ENCODE measurements around the gene WDR43. TPM values are rescaled to one million over a fixed set of nuclear protein-coding genes. Genes with fewer than 3 reads are reported as not detected.

WDR43 gene
- total RNA-seq, 2 donors from 2014 or later: 33.3 to 41.7 TPM

DNA sequence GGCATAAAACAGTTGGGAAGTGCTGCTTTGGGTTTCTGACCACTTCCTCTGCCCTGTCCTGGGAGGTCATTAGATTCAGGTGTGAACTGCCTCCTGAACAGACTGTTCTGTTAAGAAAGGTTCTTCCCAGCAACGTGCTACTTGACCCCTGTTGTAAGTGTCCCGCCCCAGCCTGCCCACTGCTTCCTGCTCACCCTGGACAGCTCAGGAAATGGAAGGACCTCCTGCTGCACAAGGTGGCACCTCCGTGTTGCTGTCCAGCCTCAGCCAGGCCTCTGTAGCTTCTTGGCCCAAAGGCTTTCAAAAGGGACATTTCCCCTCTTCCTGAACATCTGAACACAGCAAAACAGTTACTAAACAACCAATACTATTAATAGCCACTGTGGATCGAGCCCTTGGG lies 92.0 kb downstream of the WDR43 start:
- Histone ChIP-seq H3K27ac (no peak overlapping the region), H3K4me3 (no peak overlapping the region), H3K4me1 (no peaks in the 10 kb centered on the region), H3K9ac (ENCODE audit: low read depth in 2 of 2, low read length in 2 of 2) (no peak overlapping the region), H3K9me3 (no peaks in the 10 kb centered on the region), H3K36me3 (no peaks in the 10 kb centered on the region), H3K27me3 (no peaks in the 10 kb centered on the region)
- no peak for DNase-seq
- TF ChIP-seq, protein P1, sequence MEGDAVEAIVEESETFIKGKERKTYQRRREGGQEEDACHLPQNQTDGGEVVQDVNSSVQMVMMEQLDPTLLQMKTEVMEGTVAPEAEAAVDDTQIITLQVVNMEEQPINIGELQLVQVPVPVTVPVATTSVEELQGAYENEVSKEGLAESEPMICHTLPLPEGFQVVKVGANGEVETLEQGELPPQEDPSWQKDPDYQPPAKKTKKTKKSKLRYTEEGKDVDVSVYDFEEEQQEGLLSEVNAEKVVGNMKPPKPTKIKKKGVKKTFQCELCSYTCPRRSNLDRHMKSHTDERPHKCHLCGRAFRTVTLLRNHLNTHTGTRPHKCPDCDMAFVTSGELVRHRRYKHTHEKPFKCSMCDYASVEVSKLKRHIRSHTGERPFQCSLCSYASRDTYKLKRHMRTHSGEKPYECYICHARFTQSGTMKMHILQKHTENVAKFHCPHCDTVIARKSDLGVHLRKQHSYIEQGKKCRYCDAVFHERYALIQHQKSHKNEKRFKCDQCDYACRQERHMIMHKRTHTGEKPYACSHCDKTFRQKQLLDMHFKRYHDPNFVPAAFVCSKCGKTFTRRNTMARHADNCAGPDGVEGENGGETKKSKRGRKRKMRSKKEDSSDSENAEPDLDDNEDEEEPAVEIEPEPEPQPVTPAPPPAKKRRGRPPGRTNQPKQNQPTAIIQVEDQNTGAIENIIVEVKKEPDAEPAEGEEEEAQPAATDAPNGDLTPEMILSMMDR (IDR thresholded peaks at IDR 0.05): no peak
- intact Hi-C loops (cut with DNase I): no loop called here

DNA sequence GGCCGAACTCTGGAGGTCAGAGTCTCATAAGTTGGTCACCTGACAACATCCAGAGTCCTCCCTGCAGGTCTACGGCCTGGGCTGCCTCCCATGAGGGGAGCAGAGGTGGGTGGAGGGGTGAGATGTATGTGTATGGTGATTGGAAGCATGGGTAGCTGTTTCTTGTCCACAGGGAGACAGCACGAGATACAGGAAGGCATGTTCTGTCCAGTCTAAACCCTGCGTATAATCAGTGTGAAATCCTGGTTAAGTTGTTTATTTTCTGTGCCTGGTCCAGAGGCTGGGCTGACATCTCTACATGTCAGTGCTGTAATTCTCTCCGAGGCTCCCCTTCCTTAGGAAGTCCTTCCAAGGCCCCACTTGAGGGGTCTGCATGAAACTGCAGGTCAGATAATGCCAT lies 95.5 kb downstream of the WDR43 start:
- H3K4me3 ChIP-seq: no peak overlapping the region
- no peak overlapping the region for H3K9ac ChIP-seq (ENCODE audit: low read depth in 2 of 2, low read length in 2 of 2)
- no peaks in the 10 kb centered on the region for H3K4me1 ChIP-seq
- intact Hi-C loops (cut with DNase I): no loop called here
- H3K36me3 ChIP-seq: no peaks in the 10 kb centered on the region
- H3K27me3 ChIP-seq: no peaks in the 10 kb centered on the region
- H3K9me3 ChIP-seq: no peaks in the 10 kb centered on the region
- no peak for DNase-seq
- TF ChIP-seq, protein P1 (IDR thresholded peaks at IDR 0.05): no peak
- H3K27ac ChIP-seq: peak overlapping the region; percentile 17

DNA sequence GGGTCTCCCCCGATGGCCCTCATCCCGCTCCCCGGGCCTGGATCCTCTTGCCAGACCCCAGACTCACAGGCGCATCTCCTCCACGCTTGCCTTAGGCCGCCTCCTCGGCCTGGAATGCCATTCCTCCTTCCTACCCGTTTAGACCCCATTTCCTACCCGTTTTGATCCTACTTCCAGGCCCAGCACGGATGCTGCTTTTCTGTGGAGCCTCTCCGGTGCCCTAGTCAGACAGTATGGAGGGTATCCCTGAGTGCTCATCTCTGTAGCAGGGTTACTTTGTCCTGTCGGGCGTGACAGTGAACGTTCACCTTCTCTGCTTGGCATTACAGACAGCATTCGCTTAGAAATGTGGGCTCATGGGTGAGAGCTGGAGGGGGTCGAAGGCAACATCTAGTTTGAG lies 96.0 kb downstream of the WDR43 start:
- no peaks in the 10 kb centered on the region for H3K9me3 ChIP-seq
- DNase-seq: no peak
- intact Hi-C loops (cut with DNase I): no loop called here
- no peak overlapping the region for H3K9ac ChIP-seq (ENCODE audit: low read depth in 2 of 2, low read length in 2 of 2)
- TF ChIP-seq, protein P1 (IDR thresholded peaks at IDR 0.05): no peak
- H3K27me3 ChIP-seq: no peaks in the 10 kb centered on the region
- H3K36me3 ChIP-seq: no peaks in the 10 kb centered on the region
- H3K4me1 ChIP-seq: no peaks in the 10 kb centered on the region
- H3K4me3 ChIP-seq: no peak overlapping the region
- H3K27ac ChIP-seq: peak overlapping the region; percentile 17

GRCh38 chr2:28991021-28991420 lies 96.6 kb downstream of the WDR43 start:
- H3K27ac ChIP-seq: no peak overlapping the region
- TF ChIP-seq, protein P1 (IDR thresholded peaks at IDR 0.05): no peak
- no peak for DNase-seq
- intact Hi-C loops (cut with DNase I): no loop called here
- no peaks in the 10 kb centered on the region for H3K27me3 ChIP-seq
- no peaks in the 10 kb centered on the region for H3K9me3 ChIP-seq
- no peak overlapping the region for H3K9ac ChIP-seq (ENCODE audit: low read depth in 2 of 2, low read length in 2 of 2)
- no peak overlapping the region for H3K4me3 ChIP-seq
- H3K36me3 ChIP-seq: no peaks in the 10 kb centered on the region
- no peaks in the 10 kb centered on the region for H3K4me1 ChIP-seq

DNA sequence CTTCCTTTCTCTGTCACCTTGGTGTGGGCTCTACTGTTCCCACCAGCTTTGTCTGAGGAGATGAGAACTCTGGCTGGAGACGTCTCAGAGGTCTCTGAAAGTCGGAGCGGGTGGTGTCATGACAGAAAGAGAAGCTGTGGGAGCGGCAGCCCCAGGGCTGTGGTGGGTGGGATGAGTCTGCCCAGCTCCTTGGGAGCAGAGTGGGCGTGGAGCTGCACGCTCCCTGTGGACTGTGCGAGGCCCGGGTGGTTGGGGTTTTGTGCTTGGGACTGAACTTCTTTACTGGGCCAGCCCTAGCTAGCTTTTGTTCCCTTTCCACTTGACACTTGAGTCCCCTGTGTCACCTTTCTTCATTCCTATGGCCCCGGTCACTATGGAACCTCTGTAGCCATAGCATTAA lies 97.0 kb downstream of the WDR43 start:
- no peaks in the 10 kb centered on the region for H3K36me3 ChIP-seq
- intact Hi-C loops (cut with DNase I): no loop called here
- H3K4me1 ChIP-seq: no peaks in the 10 kb centered on the region
- H3K9me3 ChIP-seq: no peaks in the 10 kb centered on the region
- H3K4me3 ChIP-seq: no peak overlapping the region
- H3K27ac ChIP-seq: no peak overlapping the region
- no peaks in the 10 kb centered on the region for H3K27me3 ChIP-seq
- TF ChIP-seq, protein P1 (IDR thresholded peaks at IDR 0.05): no peak
- H3K9ac ChIP-seq (ENCODE audit: low read depth in 2 of 2, low read length in 2 of 2): no peak overlapping the region
- DNase-seq: no peak
